Effector memory CD4-positive, alpha-beta T cell (primary cell): ENCODE measurements around the gene ATAD3A.
"Not testable (repeated sequence)": the region's sequence is repeated elsewhere in the genome, so short reads cannot be mapped to it uniquely, and the experiment has no call there.

Experiments
- DNase-seq, 3 donors: peaks; one replicate each; pipeline ENCODE4 v3.0.0-alpha.2; 2020
- H3K27ac ChIP-seq: 2 replicates; pipeline ENCODE4 v1.7.0; 2013; ENCODE audit warnings: mild to moderate bottlenecking, low read length, moderate library complexity; ENCODE audit not compliant: insufficient read depth, poor library complexity, severe bottlenecking
- H3K27me3 ChIP-seq: replicated peaks from 2 replicates; pipeline ENCODE4 v1.7.0; 2013; ENCODE audit warnings: mild to moderate bottlenecking, low read length; ENCODE audit not compliant: insufficient read depth, control insufficient read depth, poor library complexity, severe bottlenecking
- H3K36me3 ChIP-seq: 2 replicates; pipeline ENCODE4 v1.7.0; 2013; ENCODE audit warnings: mild to moderate bottlenecking, low read length, moderate library complexity; ENCODE audit not compliant: control insufficient read depth, insufficient read depth
- H3K4me1 ChIP-seq: 2 replicates; pipeline ENCODE4 v1.7.0; 2013; ENCODE audit warnings: low read length, mild to moderate bottlenecking; ENCODE audit not compliant: control insufficient read depth, insufficient read depth, poor library complexity, severe bottlenecking
- H3K4me3 ChIP-seq: 2 replicates; pipeline ENCODE4 v1.7.0; 2013; ENCODE audit warnings: low read length, low read depth, mild to moderate bottlenecking; ENCODE audit not compliant: insufficient read depth, poor library complexity, severe bottlenecking
- H3K9me3 ChIP-seq: 2 replicates; pipeline ENCODE4 v1.7.0; 2013; ENCODE audit warnings: mild to moderate bottlenecking, low read length, moderate library complexity; ENCODE audit not compliant: control insufficient read depth

Gene ATAD3A

DNA sequence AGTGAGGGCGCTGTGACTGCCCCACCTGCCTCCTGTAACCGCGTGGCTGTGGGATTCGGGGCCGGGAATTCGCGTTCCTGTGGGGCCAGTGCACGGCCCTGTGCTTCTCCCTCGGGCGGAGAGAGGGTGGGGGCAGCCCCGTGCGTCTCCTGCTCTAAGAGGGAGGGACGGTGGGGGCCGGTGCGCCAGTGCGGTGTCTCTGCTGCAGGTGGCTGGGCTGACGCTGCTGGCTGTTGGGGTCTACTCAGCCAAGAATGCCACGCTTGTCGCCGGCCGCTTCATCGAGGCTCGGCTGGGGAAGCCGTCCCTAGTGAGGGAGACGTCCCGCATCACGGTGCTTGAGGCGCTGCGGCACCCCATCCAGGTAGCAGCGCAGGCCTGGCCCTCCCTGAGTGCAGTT lies 10.6 kb downstream of the ATAD3A start:
- not testable (repeated sequence) for H3K27ac ChIP-seq, H3K27me3 ChIP-seq, H3K4me1 ChIP-seq, H3K9me3 ChIP-seq, H3K4me3 ChIP-seq, DNase-seq
- peaks cover 11% of the 10 kb centered on the region for H3K36me3 ChIP-seq

GRCh38 chr1:1523226-1523625 lies 11.3 kb downstream of the ATAD3A start:
- not testable (repeated sequence) for H3K9me3 ChIP-seq, H3K27ac ChIP-seq

GRCh38 chr1:1523651-1524050 lies 11.7 kb downstream of the ATAD3A start:
- not testable (repeated sequence) for H3K4me3 ChIP-seq, H3K27me3 ChIP-seq, H3K9me3 ChIP-seq, H3K4me1 ChIP-seq, H3K27ac ChIP-seq, H3K36me3 ChIP-seq, DNase-seq

More at GRCh38 chr1:1523226-1523625, 11.3 kb downstream of the ATAD3A start:
- not testable (repeated sequence) for H3K4me3 ChIP-seq, H3K36me3 ChIP-seq, H3K27me3 ChIP-seq, H3K4me1 ChIP-seq, DNase-seq

- H3K9me3 ChIP-seq, DNase-seq, H3K27ac ChIP-seq, H3K27me3 ChIP-seq, H3K4me1 ChIP-seq, H3K4me3 ChIP-seq: not testable (repeated sequence)
- H3K36me3 ChIP-seq = peaks cover 12% of the 10 kb centered on the region
Observed at GRCh38 chr1:1524750-1525383, 12.9 kb downstream of the ATAD3A start.

GRCh38 chr1:1526476-1526875 lies 14.5 kb downstream of the ATAD3A start:
- not testable (repeated sequence) for H3K4me3 ChIP-seq, H3K27me3 ChIP-seq, H3K27ac ChIP-seq, H3K9me3 ChIP-seq, H3K4me1 ChIP-seq, DNase-seq
- H3K36me3 ChIP-seq = peaks cover 12% of the 10 kb centered on the region

DNA sequence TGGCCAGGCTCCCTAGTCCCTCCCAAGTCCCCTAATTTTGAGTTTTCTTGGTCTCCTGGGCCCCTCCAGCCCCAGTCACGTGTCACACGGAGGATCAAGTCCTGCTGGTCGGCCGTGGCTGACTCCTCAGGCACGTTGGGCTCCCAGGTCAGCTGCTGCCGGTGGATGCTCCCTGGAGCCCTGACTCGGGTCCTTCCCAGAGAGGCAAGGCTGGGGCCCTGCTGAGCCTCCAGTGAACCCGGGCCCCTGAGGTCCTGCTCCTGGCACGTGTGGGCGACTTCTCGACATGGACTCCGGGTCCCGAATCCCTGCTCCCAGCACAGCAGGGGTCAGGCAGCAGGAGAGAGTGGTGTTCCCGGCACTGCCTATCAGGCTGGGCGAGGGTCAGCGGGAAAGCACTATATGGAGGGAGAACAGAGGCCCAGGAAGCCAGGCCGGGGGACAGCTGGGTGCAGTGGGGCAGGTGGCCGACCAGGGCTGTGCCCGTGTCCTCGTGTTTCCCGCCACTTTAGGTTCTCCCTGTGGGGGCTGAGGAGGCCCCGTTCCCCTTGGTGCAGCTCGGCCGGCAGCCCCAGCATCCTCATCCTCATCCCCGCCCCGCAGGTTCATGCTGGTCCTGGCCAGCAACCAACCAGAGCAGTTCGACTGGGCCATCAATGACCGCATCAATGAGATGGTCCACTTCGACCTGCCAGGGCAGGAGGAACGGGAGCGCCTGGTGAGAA lies 15.3 kb downstream of the ATAD3A start:
- no peaks in the 10 kb centered on the region for H3K9me3 ChIP-seq
- no peak overlapping the region for H3K27ac ChIP-seq
- H3K4me1 ChIP-seq = no peaks in the 10 kb centered on the region
- H3K27me3 ChIP-seq = no peaks in the 10 kb centered on the region
- H3K4me3 ChIP-seq = no peak overlapping the region
- peaks cover 12% of the 10 kb centered on the region for H3K36me3 ChIP-seq
- no peak for DNase-seq

- Histone ChIP-seq H3K36me3 (peaks cover 12% of the 10 kb centered on the region), H3K27me3 (no peaks in the 10 kb centered on the region), H3K9me3 (no peaks in the 10 kb centered on the region), H3K27ac (no peak overlapping the region), H3K4me3 (no peak overlapping the region), H3K4me1 (no peaks in the 10 kb centered on the region)
- no peak for DNase-seq
Observed at GRCh38 chr1:1528301-1529267, 16.6 kb downstream of the ATAD3A start.

GRCh38 chr1:1529321-1529720 lies 17.4 kb downstream of the ATAD3A start:
- no peak overlapping the region for H3K27ac ChIP-seq
- no peak for DNase-seq
- H3K27me3 ChIP-seq = no peaks in the 10 kb centered on the region
- H3K36me3 ChIP-seq = peaks cover 12% of the 10 kb centered on the region
- H3K4me1 ChIP-seq = no peaks in the 10 kb centered on the region
- no peaks in the 10 kb centered on the region for H3K9me3 ChIP-seq
- H3K4me3 ChIP-seq = no peak overlapping the region

DNA sequence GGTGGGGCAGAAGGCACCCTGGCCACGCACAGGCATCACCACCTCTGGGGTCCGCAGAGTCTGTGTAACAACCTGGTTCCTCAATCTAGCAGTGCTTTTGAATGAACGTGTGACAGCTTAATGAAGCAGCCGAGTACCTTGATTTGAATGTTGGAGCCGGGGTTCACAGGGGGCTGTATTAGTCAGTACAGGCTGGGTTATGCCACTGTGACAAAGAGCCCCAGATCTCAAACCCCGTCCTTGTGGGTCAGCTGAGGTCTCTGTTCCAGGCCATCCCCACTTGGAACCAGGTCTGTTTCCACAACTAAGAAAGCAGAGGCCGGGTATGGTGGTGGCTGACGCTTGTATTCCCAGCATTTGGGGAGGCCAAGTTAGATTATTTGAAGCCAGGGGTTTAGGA lies 18.0 kb downstream of the ATAD3A start:
- no peaks in the 10 kb centered on the region for H3K27me3 ChIP-seq
- H3K27ac ChIP-seq = no peak overlapping the region
- no peak overlapping the region for H3K4me3 ChIP-seq
- H3K4me1 ChIP-seq = no peaks in the 10 kb centered on the region
- DNase-seq = no peak
- no peaks in the 10 kb centered on the region for H3K9me3 ChIP-seq
- H3K36me3 ChIP-seq = peaks cover 12% of the 10 kb centered on the region

DNA sequence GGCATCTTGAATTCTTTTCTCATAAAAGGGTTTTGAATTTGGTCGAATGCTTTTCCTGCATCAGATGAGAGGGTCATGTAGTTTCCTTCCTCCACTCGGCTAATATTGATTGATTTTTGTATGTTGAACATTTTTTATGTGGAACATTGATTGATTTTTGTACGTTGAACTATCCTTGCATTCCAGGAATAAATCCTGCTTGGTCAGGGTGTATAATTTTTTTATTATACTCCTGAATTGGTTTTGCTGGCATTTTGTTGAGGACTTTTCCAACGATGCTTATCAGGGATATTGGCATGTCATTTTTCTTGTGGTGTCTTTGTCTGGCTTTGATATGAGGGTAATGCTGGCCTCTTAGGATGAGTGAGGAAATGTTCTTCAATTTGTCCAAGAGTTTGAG lies 20.0 kb downstream of the ATAD3A start:
- H3K27me3 ChIP-seq = no peaks in the 10 kb centered on the region
- no peak overlapping the region for H3K27ac ChIP-seq
- DNase-seq = no peak
- no peaks in the 10 kb centered on the region for H3K4me1 ChIP-seq
- H3K36me3 ChIP-seq = peaks cover 12% of the 10 kb centered on the region
- H3K4me3 ChIP-seq = no peak overlapping the region
- H3K9me3 ChIP-seq = no peaks in the 10 kb centered on the region
